Heart right ventricle (tissue), 16 donors: ENCODE measurements around the gene TMEM269. TPM values are rescaled to one million over a fixed set of nuclear protein-coding genes. Genes with fewer than 3 reads are reported as not detected.
A peak's percentile ranks its signal among the peaks of the same experiment; 100 is the strongest.

ENCODE experiments used
- ATAC-seq, 8 donors: fragments of 200-7000 bp; cut with Tn5 transposase; one replicate each; pipeline ENCODE4 v1.9.1; 2020; ENCODE audit warnings: mild to moderate bottlenecking in 8 of 8, moderate library complexity in 8 of 8, moderate number of reproducible peaks in 1 of 8
- DNase-seq, 2 donors: peaks; one replicate each; pipeline ENCODE4 v3.0.0-alpha.2; 2020
- H3K27ac ChIP-seq, 10 donors: fragments of 200-600 bp; sonication (generic) in 2 of 10; one replicate each; pipeline versions ENCODE4 v1.5.0 to v1.8.0; 2020 to 2022; ENCODE audit warnings: mild to moderate bottlenecking in 3 of 10
- H3K27me3 ChIP-seq, 7 donors: fragments of 200-600 bp; one replicate each; pipeline ENCODE4 v1.8.0; 2021 to 2022; ENCODE audit warnings: mild to moderate bottlenecking in 2 of 7
- H3K36me3 ChIP-seq, 9 donors: fragments of 200-600 bp; sonication (generic) in 1 of 9; one replicate each; pipeline versions ENCODE4 v1.5.0 to v1.8.0; 2020 to 2022; ENCODE audit warnings: mild to moderate bottlenecking in 2 of 9
- H3K4me1 ChIP-seq, 9 donors: fragments of 200-600 bp; sonication (generic) in 1 of 9; one replicate each; pipeline versions ENCODE4 v1.5.0 to v1.8.0; 2020 to 2022; ENCODE audit warnings: mild to moderate bottlenecking in 4 of 9
- H3K4me3 ChIP-seq, 10 donors: fragments of 200-600 bp; sonication (generic) in 2 of 10; one replicate each; pipeline versions ENCODE4 v1.5.0 to v1.8.0; 2020 to 2022; ENCODE audit warnings: mild to moderate bottlenecking in 7 of 10, moderate library complexity in 2 of 10
- H3K9me3 ChIP-seq, 11 donors: fragments of 200-600 bp in 10 of 11; sonication (generic) in 2 of 11; one replicate each; pipeline versions ENCODE4 v1.5.0 to v1.8.0; 2013 to 2022; ENCODE audit warnings: mild to moderate bottlenecking in 2 of 11, control low read depth in 1 of 11, moderate library complexity in 1 of 11
- WGBS, 2 donors: extraction: QIAGEN DNeasy Blood & Tissue Kit; methylation state at CpG; one replicate each; pipeline ENCODE4 v1.1.7; 2013; ENCODE audit warnings: inconsistent platforms in 1 of 2; 5-methylcytosine and 5-hydroxymethylcytosine counted together
- intact Hi-C, 10 donors: fragments of 100-400 bp; cut with DNase I; formaldehyde crosslinking; loops; one replicate each; pipeline versions ENCODE4 v1.11.1 to v1.14.2; 2022
- polyA plus RNA-seq, 2 donors: library from polyadenylated mRNA; stranded (reverse); fragments of 200-250 nt; gene quantifications; one replicate each; pipeline ENCODE4 v1.2.3, GENCODE V29; 2013
- total RNA-seq, 10 donors: library from RNA; stranded (reverse); fragmentation: NEBNext Ultra II Directional in 3 of 10; extraction: Animal tissue kit (Norgen Biotek cat#: 25700) in 3 of 10; gene quantifications; one replicate each; pipeline versions ENCODE4 v1.2.1 to v1.2.4, GENCODE V29; 2021 to 2023
- TF ChIP-seq, protein P1 (sequence below), 9 donors: fragments of 200-600 bp; sonication (generic) in 2 of 9; IDR thresholded peaks; one replicate each; pipeline versions ENCODE4 v1.5.0 to v1.8.0; 2021 to 2022; ENCODE audit warnings: antibody characterized with exemption in 9 of 9, mild to moderate bottlenecking in 5 of 9, moderate library complexity in 1 of 9
- donor health status: Arrhythmogenic right ventricular cardiomyopathy.
- donor health status: ischemic (EF 13 %, LVEDD 7.1; RV severe dilation, severe dysfunction).
- donor health status: healthy with polysubstance abuse.
- donor health status: DM: no; HTN: yes; CAD: no.
- donor health status: DM: no; HTN: no; CAD: no.
- donor health status: ischemic (EF 25% LVEDD 6.9; RV normal size, moderate dysfunction).
- donor health status: ischemic (EF 25% LVEDD 5.7; RV mildly dilated, moderate dysfunction).
- donor health status: healthy.
- donor health status: DM: yes; HTN: yes; CAD: no.
- donor health status: Ischemic cardiomyopathy.
- donor health status: ischemic (EF 35%, LVEDD 5.7; RV mildly dilated, moderate dysfunction).
- donor health status: nonischemic (EF 11% LVEDD 7.7; RV severe dilation, severe dysfunction).
- donor health status: DM: yes; HTN: yes; CAD: no.
- donor health status: PGD.
- donor health status: ischemic (EF 29% LVEDD 5.4; RV normal size, mild dysfunction).
- donor health status: nonischemic (EF 23%, LVEDD 6.1; RV moderate dilation, normal function).

Gene TMEM269
- total and polyA plus RNA-seq, 12 donors = 0.01 to 0.09 (median 0.07) TPM; not detected in 9

DNA sequence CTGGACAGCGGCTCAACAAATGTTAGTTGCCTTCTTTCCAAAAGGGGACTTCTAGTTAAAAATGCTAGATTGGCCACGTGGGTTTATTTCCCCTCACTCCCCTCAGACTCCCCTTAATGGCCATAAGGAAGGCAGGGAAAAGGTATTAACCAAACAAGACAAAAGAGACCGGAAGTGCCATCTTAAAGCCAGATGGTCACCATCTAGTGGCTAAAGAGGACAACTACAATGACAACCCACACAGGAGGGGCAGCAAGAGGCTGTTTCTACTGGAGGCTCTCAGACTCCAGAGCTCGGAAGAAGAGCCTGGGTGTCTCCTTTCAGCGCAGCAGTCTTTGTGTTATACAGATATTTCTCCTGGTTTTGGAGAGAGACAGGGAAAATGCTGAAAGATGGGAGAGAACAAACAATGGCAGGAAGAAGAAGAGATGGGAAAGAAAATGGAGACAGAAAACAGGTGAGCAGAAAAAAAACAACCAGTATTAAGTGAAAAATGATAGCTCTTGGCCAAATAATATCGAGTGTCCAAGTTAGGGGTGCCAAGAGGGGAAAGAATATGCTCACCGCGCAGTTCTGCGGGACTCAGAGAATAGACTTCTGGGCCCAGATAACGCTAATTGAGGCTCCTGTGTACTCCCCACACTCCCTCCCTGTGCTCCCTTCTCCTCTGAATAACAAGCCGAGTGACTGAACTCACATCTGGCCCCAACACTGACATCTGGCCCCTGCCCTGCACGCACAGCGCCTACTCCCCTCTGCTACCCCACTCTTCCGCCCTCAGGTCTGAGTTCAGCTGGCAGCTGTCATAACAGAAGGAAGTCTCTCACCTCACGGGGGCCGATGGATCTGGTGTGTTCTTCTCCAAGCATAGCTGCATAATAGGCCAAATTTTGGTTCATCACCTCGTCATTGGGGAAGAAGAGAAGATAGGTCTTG lies 27.6 kb upstream of the TMEM269 start:
- Histone ChIP-seq H3K4me1 (peaks cover 0 to 10% (median under 1%) of the 10 kb centered on the region in 9 donors), H3K4me3 (no peak overlapping the region), H3K36me3 (peaks cover 0 to 100% (median 59%) of the 10 kb centered on the region in 9 donors), H3K27me3 (no peaks in the 10 kb centered on the region), H3K27ac (no peak overlapping the region), H3K9me3 (no peaks in the 10 kb centered on the region)
- ATAC-seq = peak in 5 of 8 donors; percentile 46 to 73 (median 66)
- intact Hi-C loops = loop anchor here in 5 of 10 donors (5.0 to 10.0 kb wide), 5 partner anchors 100 to 602 kb away; partner anchors contain the start of genes FOXJ3 (in 1 of the 5), GUCA2B (in 1 of the 5) and PPIH (in 1 of the 5)
- WGBS, 2 donors = 75 to 78% methylated on average over 17 of the region's 17 CpGs
- TF ChIP-seq, protein P1, sequence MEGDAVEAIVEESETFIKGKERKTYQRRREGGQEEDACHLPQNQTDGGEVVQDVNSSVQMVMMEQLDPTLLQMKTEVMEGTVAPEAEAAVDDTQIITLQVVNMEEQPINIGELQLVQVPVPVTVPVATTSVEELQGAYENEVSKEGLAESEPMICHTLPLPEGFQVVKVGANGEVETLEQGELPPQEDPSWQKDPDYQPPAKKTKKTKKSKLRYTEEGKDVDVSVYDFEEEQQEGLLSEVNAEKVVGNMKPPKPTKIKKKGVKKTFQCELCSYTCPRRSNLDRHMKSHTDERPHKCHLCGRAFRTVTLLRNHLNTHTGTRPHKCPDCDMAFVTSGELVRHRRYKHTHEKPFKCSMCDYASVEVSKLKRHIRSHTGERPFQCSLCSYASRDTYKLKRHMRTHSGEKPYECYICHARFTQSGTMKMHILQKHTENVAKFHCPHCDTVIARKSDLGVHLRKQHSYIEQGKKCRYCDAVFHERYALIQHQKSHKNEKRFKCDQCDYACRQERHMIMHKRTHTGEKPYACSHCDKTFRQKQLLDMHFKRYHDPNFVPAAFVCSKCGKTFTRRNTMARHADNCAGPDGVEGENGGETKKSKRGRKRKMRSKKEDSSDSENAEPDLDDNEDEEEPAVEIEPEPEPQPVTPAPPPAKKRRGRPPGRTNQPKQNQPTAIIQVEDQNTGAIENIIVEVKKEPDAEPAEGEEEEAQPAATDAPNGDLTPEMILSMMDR (IDR thresholded peaks at IDR 0.05) = peak; percentile 43 to 76 (median 65)
- DNase-seq = no peak

DNA sequence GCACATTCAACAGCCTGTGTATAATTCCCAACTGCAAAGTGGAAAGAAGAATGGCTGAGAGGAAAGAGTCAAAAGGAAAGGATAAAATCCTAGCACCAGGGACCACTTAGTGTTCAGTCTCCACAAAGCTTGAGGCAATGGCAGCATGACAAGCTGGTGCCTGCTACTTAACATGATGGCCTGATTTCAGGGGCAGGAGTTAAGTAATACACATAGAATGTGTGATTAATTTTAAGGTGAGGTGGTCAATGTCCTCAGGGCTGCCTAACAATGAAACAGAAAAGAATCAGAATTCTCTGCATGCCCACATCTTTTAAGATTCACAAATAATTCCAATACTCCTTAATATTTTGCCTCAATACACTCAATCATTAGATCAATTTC lies 26.9 kb upstream of the TMEM269 start:
- no peak overlapping the region for H3K27ac ChIP-seq
- no peak overlapping the region for H3K4me3 ChIP-seq
- no peaks in the 10 kb centered on the region for H3K27me3 ChIP-seq
- ATAC-seq = no peak
- H3K9me3 ChIP-seq = no peaks in the 10 kb centered on the region
- intact Hi-C loops = loop anchor here in 5 of 10 donors (5.0 to 10.0 kb wide), 5 partner anchors 101 to 603 kb away; partner anchors contain the start of genes FOXJ3 (in 1 of the 5), GUCA2B (in 1 of the 5) and PPIH (in 1 of the 5)
- peaks cover 0 to 99% (median 53%) of the 10 kb centered on the region in 9 donors for H3K36me3 ChIP-seq
- no peak for DNase-seq
- peaks cover 0 to 12% (median 5%) of the 10 kb centered on the region in 9 donors for H3K4me1 ChIP-seq
- TF ChIP-seq, protein P1 (IDR thresholded peaks at IDR 0.05) = no peak

DNA sequence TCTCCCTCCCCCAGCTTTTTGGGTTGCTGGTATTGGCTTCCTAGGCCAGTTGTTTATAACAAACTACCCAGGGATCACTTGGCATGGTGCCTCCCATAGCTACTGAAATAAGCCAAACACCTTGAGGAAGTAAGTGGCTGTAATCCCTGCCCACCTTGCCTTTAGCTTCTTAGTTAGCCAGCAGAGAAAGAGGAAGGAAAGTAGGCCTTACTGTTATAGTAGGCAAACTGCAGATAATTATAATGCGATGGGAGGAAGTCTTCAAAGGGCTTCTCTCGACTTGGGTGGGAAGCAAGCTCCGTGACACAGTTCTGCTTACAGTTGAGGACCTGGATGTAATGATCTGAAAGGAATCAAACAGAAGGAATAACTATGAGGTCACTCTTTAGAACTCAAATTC lies 26.1 kb upstream of the TMEM269 start:
- Histone ChIP-seq H3K27me3 (no peaks in the 10 kb centered on the region), H3K4me3 (no peak overlapping the region), H3K4me1 (peaks cover 0 to 12% (median 0%) of the 10 kb centered on the region in 9 donors), H3K27ac (no peak overlapping the region), H3K9me3 (no peaks in the 10 kb centered on the region), H3K36me3 (peaks cover 0 to 92% (median 53%) of the 10 kb centered on the region in 9 donors)
- TF ChIP-seq, protein P1 (IDR thresholded peaks at IDR 0.05) = no peak
- ATAC-seq = no peak
- no peak for DNase-seq
- intact Hi-C loops = loop anchor here in 5 of 10 donors (5.0 to 10.0 kb wide), 5 partner anchors 101 to 604 kb away; partner anchors contain the start of genes FOXJ3 (in 1 of the 5), GUCA2B (in 1 of the 5) and PPIH (in 1 of the 5)
- WGBS, 2 donors = 74 to 77% methylated on average over 3 of the region's 3 CpGs

DNA sequence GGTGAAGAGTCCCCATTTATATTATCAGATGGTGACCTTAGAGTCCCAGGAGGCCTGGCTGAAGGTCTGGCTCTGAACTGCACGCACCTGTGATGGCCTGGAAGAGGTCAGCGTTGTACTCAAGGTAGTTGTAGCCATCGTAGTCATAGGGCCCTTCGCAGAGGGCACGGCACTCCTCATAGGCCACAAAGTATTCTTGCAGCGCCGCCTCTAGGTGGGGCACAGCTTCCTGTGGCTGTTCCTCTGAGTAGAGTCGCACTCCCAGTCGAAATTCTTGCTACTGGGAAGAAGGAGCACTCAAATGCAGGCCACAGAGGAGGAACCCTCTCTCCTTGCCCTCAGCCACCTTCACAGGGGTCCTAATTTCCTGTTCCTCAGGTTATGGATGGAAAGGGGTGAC lies 25.7 kb upstream of the TMEM269 start:
- TF ChIP-seq, protein P1 (IDR thresholded peaks at IDR 0.05) = no peak
- intact Hi-C loops = loop anchor here in 5 of 10 donors (5.0 to 10.0 kb wide), 5 partner anchors 102 to 604 kb away; partner anchors contain the start of genes FOXJ3 (in 1 of the 5), GUCA2B (in 1 of the 5) and PPIH (in 1 of the 5)
- Histone ChIP-seq H3K27me3 (no peaks in the 10 kb centered on the region), H3K4me1 (peaks cover 0 to 14% (median 4%) of the 10 kb centered on the region in 9 donors), H3K4me3 (no peak overlapping the region), H3K36me3 (peaks cover 0 to 87% (median 49%) of the 10 kb centered on the region in 9 donors), H3K9me3 (no peaks in the 10 kb centered on the region), H3K27ac (no peak overlapping the region)
- WGBS, 2 donors = 78 to 81% methylated on average over 9 of the region's 9 CpGs
- ATAC-seq (no peak), DNase-seq (no peak)
